ENCODE data around the gene PTPRA. TPM values are rescaled to one million over a fixed set of nuclear protein-coding genes. Genes with fewer than 3 reads are reported as not detected.

PTPRA gene
- total and polyA plus RNA-seq, 12 donors: 8.9 to 37.3 (median 28.5) TPM

DNA sequence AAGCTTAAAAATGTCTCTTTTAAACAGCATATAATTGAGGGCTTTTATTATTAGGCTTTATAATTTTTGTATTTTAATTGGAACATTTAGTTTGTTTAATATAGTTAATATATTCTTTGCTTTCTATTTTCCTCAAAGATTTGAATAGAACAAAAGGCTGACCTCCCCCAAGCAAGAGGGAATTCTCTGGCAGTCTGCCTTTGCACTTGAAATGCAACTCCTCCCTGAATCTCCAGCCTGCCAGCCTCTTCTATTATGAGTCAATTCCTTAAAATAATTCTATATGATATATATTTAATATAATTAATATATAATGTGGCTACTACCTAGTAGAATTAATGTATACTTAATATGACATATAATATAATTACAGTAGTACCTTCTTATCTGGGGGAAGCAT lies 69.2 kb downstream of the PTPRA start:
- Histone ChIP-seq H3K36me3 (no peaks in the 10 kb centered on the region), H3K4me3 (no peak overlapping the region), H3K9me3 (no peaks in the 10 kb centered on the region), H3K27ac (no peak overlapping the region), H3K27me3 (no peaks in the 10 kb centered on the region), H3K4me1 (peaks cover 0 to 39% (median 19%) of the 10 kb centered on the region in 9 donors)
- TF ChIP-seq, protein P1, sequence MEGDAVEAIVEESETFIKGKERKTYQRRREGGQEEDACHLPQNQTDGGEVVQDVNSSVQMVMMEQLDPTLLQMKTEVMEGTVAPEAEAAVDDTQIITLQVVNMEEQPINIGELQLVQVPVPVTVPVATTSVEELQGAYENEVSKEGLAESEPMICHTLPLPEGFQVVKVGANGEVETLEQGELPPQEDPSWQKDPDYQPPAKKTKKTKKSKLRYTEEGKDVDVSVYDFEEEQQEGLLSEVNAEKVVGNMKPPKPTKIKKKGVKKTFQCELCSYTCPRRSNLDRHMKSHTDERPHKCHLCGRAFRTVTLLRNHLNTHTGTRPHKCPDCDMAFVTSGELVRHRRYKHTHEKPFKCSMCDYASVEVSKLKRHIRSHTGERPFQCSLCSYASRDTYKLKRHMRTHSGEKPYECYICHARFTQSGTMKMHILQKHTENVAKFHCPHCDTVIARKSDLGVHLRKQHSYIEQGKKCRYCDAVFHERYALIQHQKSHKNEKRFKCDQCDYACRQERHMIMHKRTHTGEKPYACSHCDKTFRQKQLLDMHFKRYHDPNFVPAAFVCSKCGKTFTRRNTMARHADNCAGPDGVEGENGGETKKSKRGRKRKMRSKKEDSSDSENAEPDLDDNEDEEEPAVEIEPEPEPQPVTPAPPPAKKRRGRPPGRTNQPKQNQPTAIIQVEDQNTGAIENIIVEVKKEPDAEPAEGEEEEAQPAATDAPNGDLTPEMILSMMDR (IDR thresholded peaks at IDR 0.05): no peak
- ATAC-seq (no peak), DNase-seq (peak in 1 of 2 donors; percentile 26)
- intact Hi-C loops (cut with DNase I): no loop called here

DNA sequence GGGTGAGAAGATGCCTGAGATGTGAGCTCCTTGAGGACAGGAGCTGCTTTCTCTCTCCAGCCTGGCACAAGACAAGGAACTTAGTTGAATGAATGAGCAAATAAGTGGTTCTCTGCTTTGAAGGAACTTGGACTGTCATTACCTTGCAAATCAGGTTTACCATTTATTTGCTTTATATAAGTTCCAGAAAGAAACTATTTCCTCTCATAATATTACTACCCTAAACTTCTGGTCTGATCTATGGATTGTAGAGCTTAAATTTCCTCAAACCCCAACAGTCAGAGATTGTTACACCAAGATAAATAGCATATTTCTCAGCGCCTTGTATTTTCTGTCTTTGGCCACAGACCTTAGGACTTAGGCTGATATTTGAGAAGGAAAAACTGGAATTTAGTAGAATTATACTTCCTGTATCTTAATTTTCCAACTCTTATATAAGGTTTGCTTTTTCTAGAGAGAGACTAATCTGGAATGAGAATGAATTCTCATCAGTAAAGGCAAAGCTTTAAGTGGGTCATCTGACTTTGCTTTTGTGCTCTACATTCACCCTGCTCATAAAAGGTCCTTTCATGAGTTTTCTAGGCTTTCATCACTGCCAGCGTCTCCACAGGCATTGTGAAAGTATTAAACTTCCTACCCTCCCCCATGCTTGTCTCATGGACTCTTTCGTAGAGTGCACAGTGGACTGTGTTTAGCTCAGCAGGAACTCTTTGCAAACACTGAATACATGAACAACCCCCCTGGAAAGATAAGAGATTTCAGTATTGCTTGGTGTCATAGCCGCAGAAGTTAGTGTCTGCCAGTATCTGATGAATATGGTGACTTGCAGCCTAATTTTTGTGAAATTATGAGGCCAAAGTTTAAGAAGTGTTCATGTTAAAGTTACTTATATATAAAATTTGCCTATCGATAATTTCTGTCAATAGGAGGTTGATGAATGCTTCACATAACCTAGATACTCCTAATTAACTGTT lies 74.0 kb downstream of the PTPRA start:
- peaks cover 0 to 34% (median 10%) of the 10 kb centered on the region in 9 donors for H3K4me1 ChIP-seq
- DNase-seq (no peak), ATAC-seq (peak in 6 of 8 donors; percentile 33 to 65 (median 44))
- no peaks in the 10 kb centered on the region for H3K27me3 ChIP-seq
- intact Hi-C loops (cut with DNase I): no loop called here
- no peaks in the 10 kb centered on the region for H3K9me3 ChIP-seq
- 70% methylated on average over 5 of the region's 5 CpGs for WGBS, 2 donors
- peaks cover 0 to 21% (median 6%) of the 10 kb centered on the region in 9 donors for H3K36me3 ChIP-seq
- H3K27ac ChIP-seq: peak overlapping the region in 1 of 10 donors; percentile 34
- H3K4me3 ChIP-seq: no peak overlapping the region
- TF ChIP-seq, protein P1 (IDR thresholded peaks at IDR 0.05): no peak

DNA sequence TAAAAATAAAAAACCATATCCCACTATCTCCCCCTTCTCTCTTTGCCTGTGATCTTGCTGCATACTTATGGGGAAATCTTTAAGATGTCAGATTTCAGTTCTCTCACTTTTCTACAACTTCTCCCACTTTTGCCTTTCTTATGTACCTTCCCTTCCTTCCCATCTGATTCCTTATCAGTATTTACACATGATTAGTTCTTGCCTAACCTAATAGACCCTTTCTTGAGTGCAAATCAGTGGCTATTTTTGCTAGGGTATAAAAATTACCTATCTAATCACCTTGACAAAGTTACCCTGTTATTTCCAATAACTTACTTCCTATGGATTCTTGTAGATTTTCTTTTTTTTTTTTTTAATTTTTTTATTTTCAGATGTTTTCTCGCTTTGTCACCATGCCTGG lies 75.7 kb downstream of the PTPRA start:
- peaks cover 0 to 21% (median 6%) of the 10 kb centered on the region in 9 donors for H3K36me3 ChIP-seq
- H3K27ac ChIP-seq: no peak overlapping the region
- DNase-seq (no peak), ATAC-seq (no peak)
- TF ChIP-seq, protein P1 (IDR thresholded peaks at IDR 0.05): no peak
- H3K9me3 ChIP-seq: no peaks in the 10 kb centered on the region
- H3K27me3 ChIP-seq: no peaks in the 10 kb centered on the region
- peaks cover 0 to 21% (median 4%) of the 10 kb centered on the region in 9 donors for H3K4me1 ChIP-seq
- intact Hi-C loops (cut with DNase I): no loop called here
- 98 to 100% methylated on average over 1 of the region's 1 CpG for WGBS, 2 donors
- H3K4me3 ChIP-seq: no peak overlapping the region

DNA sequence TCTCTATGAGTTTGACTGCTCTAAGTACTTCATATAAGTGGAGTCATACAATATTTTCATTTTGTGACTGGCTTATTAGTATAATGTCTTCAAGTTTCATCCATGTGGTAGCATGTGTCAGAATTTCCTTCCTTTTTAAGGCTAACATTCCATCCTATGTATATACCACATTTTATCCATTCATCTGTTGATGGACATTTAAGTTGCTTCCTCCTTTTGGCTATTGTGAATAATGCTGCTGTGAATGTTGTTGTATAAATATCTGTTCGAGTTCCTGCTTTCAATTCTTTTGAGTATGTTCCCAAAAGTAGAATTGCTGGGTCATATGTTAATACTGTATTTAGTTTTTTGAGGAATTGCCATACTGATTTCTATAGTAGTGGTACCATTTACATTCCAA lies 79.5 kb downstream of the PTPRA start:
- Histone ChIP-seq H3K9me3 (no peaks in the 10 kb centered on the region), H3K4me1 (peaks cover 0 to 13% (median 1%) of the 10 kb centered on the region in 9 donors), H3K27me3 (no peaks in the 10 kb centered on the region), H3K27ac (no peak overlapping the region), H3K4me3 (no peak overlapping the region), H3K36me3 (peaks cover 0 to 34% (median 6%) of the 10 kb centered on the region in 9 donors)
- WGBS, 2 donors: 67 to 83% methylated on average over 1 of the region's 1 CpG
- DNase-seq: no peak
- TF ChIP-seq, protein P1 (IDR thresholded peaks at IDR 0.05): no peak
- no peak for ATAC-seq
- intact Hi-C loops (cut with DNase I): no loop called here
